HL-60 (cell line): ENCODE results near the gene SEC14L5.
A peak's percentile ranks its signal among the peaks of the same experiment; 100 is the strongest.

Experiments used
- DNase-seq, 2 experiments: peaks; one replicate each; pipeline ENCODE4 v3.0.0-alpha.2; 2010 to 2020; ENCODE audit warnings: low read depth in 1 of 2, low spot score in 1 of 2
- H3K27ac ChIP-seq: fragments of 250-450 bp; sonication (Bioruptor Pico); replicated peaks from 2 replicates; pipeline ENCODE4 v1.5.1; 2020; ENCODE audit warnings: mild to moderate bottlenecking, moderate library complexity
- H3K27me3 ChIP-seq: fragments of 250-450 bp; sonication (Bioruptor Pico); 2 replicates; pipeline ENCODE4 v1.5.1; 2021; ENCODE audit warnings: mild to moderate bottlenecking, moderate library complexity; ENCODE audit not compliant: insufficient read depth, poor library complexity, severe bottlenecking
- H3K4me3 ChIP-seq: replicated peaks from 2 replicates; pipeline ENCODE4 v1.5.1; 2011; ENCODE audit warnings: mild to moderate bottlenecking, control low read depth, low read length; ENCODE audit not compliant: insufficient read depth
- CTCF ChIP-seq: IDR thresholded peaks from one replicate; pipeline ENCODE4 v1.5.1; 2011; ENCODE audit warnings: low read length, control low read depth, inconsistent platforms; ENCODE audit not compliant: insufficient read depth
- GABPA ChIP-seq: IDR thresholded peaks from 2 replicates; pipeline ENCODE4 v1.6.1; 2012; ENCODE audit warnings: low read depth
- POLR2AphosphoS5 ChIP-seq: IDR thresholded peaks from 2 replicates; pipeline ENCODE4 v1.6.1; 2012; ENCODE audit warnings: low read depth
- REST ChIP-seq: IDR thresholded peaks from 2 replicates; pipeline ENCODE4 v1.6.1; 2012; ENCODE audit warnings: low read depth; ENCODE audit not compliant: insufficient replicate concordance
- SPI1 ChIP-seq: IDR thresholded peaks from 2 replicates; pipeline ENCODE4 v1.6.1; 2012; ENCODE audit warnings: low read depth, mild to moderate bottlenecking, borderline replicate concordance

SEC14L5 gene

DNA sequence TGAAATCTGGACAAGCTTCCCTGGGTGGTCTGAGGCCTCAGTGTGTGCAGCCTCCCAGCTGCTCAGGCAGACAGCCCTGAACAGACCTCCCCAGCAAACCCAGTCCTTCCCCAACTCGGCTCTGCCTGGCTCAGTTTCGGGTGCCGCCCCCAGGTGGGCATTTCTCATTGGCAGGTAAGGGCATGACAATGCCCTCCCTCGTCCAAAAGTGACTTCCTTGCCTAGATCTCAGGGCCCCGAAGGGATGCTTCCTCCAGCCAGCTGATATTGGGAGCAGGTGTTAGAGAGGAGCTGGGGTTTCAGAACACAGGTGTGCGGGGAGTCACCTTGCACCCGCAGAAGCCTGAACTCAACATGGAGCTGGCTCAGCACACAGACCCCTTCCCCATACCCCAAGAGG, 17.4 kb upstream of the SEC14L5 start:
- no peak for DNase-seq
- TF ChIP-seq POLR2AphosphoS5 (no peak), GABPA (no peak), REST (no peak), CTCF (no peak), SPI1 (no peak)
- Histone ChIP-seq H3K27ac (no peak overlapping the region), H3K27me3 (peaks cover 19% of the 10 kb centered on the region), H3K4me3 (no peak overlapping the region)

DNA sequence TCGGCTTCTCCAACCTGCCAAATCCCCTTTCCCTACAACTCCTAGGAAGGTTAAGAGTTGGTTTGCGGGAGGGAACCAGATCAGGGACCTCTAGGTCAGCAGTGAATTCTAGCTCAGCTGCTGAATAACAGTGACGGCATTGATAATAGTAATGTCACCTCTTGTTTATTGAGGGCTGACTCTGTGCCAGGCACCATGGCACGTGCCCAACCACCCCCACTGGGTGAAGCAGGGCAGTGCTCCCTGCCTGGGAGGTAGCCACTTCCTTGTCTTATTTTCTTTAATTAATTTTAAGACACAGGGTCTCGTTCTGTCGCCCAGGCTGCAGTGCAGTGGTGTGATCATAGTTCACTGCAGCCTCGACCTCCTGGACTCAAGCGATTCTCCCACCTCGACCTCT, 15.6 kb upstream of the SEC14L5 start:
- TF ChIP-seq POLR2AphosphoS5 (no peak), SPI1 (no peak), REST (no peak), GABPA (no peak), CTCF (no peak)
- Histone ChIP-seq H3K4me3 (no peak overlapping the region), H3K27ac (no peak overlapping the region), H3K27me3 (peaks cover 6% of the 10 kb centered on the region)
- no peak for DNase-seq

DNA sequence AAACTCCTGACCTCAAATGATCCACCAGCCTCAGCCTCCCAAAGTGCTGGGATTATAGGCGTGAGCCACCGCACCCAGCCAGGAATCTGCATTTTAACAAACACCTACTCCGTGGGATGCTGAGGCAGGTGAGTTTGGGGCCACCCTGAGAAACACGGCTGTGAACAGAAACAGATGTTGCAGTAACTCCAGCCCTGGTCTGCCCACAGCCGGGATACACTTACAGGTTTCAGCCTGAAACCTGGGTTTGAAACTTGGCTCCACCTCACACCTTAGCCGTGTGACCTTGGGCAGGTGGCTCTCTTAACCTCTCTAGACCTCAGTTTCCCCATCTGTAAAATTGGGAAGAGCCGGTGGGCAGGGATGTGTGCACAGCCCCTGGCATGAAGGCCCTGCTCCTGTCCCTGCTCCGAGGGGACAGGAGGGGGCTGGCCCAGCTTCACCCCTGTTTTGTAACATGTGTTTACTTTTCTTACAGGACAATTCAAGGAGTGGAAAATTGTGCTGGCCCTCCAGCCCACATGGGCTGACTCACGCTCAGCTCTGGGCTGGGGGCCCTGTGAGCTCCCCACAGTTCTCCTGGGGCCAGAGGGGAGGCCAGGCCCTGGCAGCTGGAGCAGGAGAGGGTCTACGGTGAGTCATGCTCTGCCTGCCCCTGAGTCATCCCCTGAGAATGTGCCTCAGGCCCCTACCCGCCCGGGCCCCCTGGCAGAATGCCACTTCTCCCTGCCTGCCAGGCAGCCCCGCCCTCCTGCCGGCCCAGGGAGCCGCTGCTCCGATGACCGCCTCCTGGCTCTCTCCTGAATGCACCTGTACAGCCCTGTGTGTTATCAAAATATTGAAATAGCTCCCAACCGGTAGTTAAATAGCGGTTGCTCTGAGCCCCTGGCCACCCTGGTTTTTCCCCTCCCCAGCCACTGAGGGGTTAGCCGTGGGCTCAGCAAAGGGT, 13.5 kb upstream of the SEC14L5 start:
- TF ChIP-seq POLR2AphosphoS5 (peak; percentile 38; the same call in 1 of the 2 replicates), SPI1 (no peak), CTCF (no peak)
- Histone ChIP-seq H3K4me3 (no peak overlapping the region), H3K27me3 (no peaks in the 10 kb centered on the region), H3K27ac (no peak overlapping the region)
- peak; percentile 50 to 55 for DNase-seq
